Activated CD4-positive, alpha-beta T cell treated with anti-CD3 and anti-CD28 coated beads, Interleukin-2, amount 50 U/mL, for 48 hours (primary cell): ENCODE measurements around the gene CFAP99.

ENCODE experiments used
- DNase-seq, 2 experiments: peaks; one replicate each; pipeline ENCODE4 v3.0.0-alpha.2; 2020

CFAP99 gene

DNA sequence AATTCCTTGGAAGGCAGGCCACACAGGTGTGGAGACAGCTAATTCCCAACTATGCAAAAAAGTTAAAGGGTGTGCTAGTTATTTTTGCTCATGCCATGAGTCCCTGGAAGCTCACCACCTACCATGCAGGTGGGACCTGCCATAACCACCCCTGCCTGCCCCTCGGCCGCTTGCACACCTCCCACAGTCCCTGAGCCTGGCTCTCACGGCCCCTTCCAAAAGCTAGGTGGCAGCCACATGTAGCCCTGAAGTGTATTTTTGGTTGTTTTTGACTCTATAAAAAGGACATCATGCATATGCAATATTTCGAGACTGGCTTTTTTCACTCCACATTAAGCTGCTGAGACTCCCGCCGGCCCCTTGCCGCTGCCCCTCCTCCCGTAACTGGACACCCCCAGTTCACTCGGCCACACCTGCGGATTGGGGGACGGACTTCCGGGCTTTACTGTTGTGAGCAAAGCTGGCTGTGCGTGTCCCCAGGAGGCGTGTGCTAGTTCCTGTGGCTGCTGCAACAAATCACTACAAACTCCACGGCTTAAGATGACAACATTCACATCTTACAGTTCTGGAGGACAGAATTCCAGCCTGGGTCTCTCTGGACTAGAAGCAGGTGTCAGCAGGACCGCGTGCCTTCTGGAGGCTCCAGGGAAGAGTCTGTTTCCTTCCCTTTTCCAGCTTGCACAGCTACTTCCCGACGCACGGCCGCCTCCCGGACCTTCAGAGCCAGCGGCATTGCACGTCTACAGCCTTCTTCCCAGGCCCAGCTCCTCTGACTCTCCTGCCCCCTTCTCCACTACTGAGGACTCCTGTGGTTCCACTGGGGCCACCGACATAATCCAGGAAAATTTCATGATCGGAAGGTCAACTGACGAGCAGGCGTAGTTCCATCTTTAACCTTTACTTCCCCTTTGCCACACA, 25.1 kb upstream of the CFAP99 start:
- DNase-seq = no peak

DNA sequence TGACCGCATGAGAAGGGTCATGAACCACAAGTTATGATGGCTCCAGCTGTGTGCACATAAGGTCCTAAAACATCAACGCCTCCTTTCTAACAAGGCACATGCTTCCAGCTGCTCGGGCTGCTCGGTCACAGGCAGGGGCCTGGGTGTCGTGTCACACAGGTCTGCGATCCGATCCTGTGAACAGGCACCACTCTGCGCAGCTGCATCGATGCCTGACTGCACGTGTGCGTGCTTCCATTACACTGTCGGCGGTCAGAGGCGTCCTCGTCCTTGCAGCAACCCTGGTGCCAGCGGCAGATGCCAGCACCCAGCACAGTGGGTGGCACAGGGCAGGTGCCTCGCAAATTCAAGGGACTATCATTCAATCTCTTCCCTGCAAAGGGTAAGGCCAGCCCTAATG, 24.2 kb upstream of the CFAP99 start:
- DNase-seq = no peak

DNA sequence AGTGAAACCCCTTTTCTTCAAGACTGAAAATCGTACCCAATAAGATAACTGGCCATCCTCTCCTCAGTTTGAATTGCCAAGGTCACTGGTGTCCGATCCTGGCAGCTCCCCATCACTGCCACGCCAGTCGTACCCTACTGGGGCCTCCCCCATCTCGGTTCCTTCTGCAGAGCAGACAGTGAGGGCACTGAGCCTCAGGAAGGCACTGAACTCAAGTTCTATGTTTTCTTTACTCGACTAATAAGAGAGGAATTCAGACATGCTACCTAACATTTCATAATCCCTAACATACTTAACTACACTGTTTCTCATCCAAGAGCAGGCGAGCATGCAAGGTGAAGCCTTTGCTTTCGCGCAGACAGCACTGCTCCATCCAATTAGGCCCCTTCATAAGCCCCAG, 23.7 kb upstream of the CFAP99 start:
- no peak for DNase-seq

DNA sequence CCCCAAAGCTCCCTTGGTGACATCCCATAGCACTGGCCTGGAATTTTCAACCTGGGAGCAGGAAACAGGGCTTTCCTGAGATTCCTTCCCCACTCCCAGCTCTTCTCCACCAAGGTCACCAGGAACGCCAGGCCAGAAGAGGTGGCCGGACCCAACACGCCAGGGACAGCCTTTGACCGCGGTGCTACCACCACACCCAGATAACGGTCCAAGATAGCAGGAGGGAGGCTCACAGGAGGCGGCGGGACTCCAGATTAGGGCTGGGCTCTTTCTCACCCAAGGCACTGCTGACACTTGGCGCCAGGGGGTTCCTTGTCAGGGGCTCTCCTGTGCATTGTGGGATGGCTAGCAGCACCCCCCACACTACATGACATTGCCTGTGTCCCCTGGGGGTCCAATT, 23.2 kb upstream of the CFAP99 start:
- DNase-seq = no peak

DNA sequence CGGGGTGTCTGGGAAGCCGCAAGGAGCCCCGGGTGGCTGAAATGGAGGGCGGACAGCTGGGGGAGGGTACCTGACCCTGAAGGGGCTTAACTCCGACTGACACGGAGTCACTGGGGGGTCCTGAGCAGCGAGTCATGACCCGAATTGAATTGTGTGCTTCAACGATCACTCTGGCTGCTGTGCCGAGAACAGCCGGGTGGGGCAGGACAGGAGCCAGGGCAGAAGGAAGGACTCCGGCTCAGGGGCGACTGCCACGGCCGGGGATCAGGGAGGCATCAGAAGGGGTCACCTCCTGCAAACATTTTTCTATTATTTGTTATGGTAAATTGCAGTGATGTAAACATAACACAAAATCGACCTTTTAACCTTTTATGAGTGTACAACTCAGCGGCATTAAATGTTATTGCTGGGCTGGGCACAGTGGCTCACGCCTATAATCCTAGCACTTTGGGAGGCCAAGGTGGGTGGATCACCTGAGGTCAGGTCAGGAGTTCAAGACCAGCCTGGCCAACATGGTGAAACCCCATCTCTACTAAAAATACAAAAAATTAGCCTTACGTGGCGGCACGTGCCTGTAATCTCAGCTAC, 21.9 kb upstream of the CFAP99 start:
- no peak for DNase-seq

DNA sequence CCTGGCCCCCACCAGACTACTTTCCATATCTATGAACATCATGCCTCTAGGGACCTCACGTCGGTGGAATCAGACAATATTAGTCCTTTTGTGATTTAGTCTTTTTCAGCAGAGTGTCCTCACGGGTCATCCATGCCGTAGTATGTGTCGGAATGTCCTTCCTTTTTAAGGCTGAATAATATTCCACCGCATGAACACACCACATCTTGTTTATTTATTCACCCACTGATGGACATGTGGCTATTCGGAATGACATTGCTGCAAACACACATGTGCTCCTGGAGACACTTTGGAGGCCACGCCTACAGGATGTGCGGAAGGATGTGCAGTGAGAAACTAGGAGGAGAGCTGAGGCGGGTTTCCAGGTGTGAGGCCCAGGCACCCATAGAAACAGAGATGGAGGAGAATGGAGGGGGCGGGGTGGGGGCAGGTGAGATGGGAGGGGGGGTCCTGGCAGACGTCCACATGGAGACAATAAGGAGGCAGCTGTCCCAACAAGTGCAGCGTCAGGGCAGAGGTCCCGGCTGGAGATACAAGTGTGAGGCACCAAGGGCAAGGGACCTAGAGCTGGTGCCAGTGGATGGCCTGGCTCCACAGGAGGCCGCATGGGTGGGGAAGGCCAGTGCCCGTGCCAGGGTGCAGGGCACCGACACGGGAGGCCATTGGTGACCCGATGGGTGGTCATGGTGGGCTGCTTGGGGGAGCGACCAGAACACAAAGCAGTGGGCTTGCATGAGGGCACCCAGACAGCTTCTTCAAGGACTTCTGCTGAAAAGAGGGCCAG, 21.0 kb upstream of the CFAP99 start:
- DNase-seq = no peak

DNA sequence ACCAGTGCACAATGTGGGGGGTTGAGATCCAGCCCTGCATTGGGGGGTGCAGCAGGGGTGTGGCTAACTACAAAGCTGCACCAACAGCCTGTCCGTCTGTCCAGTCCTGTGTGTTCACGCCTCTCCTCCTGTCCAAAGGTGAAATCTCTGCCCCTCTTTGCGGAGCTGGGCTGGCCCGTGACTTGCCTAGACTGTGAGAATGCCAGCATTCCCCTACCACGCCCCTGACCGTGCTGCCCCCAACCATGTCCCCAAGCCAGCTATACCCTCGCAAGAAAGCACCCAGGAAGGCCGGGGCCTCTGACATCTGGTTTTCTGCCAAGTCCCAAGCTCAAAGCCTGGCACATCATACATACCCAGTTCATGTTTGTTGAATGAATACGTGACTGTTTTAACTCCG, 19.5 kb upstream of the CFAP99 start:
- no peak for DNase-seq

DNA sequence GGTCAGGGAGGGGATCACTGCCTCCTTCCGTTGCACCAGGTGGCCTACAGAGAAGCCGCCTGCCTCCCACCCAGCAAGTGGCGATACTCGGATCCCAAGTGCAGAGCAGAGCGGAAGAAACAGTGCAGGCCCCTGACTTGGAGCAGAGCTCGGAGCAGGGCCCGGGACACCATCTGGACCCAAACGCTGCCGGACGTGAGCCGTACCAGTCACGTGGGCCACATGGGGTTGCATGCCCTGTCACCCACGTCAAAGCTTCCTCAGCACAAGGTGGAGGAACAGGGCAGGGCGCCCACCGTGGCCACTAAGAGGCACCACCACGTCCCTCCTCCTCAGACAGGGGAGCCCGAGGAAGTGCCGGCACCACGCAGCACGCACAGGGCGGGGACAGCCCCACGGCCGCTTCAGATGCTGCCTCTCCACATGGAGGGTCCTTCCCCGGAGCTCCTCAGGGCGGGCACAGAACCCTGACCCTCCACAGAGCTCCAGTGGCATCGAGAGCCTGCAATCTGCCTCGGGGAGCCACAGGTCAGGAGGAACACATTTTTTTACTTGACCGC, 19.0 kb upstream of the CFAP99 start:
- no peak for DNase-seq

DNA sequence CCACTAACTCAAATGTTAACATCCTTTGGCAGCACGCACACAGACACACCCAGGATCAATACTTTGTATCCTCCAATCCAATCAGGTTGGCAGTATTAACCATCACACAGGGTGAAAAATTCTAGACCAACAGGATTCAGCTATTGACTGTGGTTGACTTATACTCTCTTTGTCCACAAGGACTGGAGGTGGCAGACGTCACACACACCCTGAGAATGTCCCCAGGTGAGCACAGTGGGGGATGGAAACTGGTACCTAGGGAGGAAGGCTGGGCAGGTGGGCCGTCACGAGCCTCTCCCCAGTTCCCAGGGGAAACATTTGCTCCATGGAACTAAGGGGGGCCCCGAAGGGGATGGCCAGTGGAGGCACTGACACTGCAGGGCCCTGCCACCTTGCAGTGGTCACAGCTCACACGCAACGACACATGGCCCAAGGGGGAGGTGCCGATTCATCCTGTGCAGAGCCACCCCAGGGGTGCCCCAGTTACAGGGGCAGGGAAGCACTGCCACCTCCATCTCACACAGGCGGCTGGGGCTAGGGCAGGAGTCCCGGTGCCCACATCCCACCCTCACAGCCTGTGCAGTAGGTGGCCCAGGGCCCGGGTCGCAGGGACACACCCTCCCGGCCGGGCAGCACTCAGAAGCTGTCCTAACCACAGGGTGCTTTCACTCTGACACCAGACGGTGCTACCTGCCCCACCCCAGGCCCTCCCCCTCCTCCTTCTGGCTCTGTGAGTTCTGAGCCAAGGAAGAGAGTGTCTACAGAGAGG, 17.7 kb upstream of the CFAP99 start:
- no peak for DNase-seq

DNA sequence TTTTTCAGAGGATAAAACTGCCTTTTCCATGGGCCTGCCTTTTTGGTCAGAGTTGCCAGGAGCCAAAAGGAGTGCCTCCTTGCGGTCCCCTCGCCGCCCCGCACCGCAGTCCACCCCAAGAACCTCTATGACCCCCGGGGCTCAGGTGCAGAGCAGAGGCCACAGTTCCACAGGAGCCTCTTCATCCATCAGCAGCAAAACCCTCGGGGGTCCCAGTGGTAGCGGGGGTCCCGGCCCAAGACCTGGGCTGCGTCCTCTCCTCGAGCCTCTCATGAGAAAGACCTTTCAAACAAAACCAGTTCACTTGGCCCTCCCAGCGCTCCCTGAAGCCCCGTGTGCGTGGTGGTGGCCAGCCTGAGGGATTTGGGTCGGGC, 17.2 kb upstream of the CFAP99 start:
- no peak for DNase-seq

DNA sequence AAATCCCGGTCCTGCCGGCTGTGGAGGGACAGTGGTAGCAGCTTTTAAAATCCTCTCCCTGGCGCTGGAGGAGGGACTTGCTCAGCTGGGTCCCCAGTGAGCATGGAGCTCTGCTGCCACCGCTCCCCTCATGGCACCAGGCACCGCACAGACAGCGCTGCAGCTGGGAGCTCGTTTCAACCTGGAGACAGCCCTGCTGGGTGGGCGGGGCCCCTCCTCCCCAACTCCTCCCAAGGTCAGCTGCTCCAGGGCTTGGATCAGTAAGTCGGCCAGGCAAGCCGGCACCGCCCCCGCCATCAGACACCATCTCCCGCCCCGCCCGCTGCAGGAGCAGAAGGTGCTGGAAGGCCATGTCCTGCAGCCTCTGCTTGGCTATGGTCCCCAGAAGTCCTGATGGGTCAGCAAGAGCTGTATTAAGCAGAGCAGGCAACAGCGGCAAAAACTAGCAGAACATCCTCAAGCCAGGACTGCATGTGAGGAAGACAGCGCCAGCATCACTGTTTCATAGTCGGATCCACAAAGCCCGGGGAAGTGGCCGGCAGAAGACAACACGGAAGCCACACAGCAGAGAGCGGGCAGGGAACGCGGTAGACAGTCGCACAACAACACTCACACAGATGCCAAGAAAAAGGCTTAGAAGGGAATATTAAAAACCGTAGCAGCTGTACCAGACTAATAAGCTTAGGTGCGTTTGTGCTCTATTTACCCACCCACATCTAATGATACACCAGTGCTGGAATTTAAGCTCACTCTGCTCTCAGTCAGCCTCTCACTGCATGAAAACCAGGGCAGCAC, 16.5 kb upstream of the CFAP99 start:
- peak; percentile 11 to 33 for DNase-seq

DNA sequence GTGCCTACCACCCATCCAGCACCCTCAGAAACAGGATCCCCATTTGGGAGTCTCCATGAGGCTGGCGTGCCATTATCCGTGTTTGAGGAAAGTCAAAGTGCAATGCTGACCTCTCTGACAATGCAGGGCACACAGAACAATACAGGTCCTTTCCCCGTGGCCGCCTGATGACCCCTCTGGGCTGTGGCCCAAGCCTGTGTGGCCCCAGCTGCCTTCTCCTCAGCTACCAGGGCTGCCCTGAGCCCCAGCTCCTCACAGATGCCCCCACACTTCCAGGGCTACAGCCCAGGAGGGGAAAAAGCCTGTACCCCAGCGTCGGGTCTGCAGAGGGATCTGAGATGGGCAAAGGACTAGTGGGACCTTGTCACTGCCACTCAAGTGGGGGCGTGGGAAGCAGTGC, 15.8 kb upstream of the CFAP99 start:
- DNase-seq = no peak

DNA sequence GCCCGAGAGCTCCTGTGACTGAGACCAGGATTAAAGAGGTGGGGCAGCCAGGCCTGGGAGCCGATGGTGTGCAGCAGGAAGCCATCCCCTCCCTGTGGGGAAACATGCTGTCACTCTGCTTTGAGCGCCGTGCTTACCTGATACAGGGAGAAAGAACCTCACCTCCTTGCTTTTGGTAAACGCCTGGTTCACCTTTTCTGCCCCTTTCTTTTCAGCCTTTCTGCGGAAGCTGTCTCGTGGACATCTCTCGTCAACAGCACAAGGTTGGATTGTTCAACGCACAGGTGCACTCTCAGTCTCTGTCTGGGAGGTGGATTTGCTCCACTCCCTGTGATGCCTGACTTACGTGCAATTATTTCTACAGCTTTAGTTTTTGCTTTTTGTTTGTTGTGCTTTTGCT, 12.3 kb upstream of the CFAP99 start:
- no peak for DNase-seq

DNA sequence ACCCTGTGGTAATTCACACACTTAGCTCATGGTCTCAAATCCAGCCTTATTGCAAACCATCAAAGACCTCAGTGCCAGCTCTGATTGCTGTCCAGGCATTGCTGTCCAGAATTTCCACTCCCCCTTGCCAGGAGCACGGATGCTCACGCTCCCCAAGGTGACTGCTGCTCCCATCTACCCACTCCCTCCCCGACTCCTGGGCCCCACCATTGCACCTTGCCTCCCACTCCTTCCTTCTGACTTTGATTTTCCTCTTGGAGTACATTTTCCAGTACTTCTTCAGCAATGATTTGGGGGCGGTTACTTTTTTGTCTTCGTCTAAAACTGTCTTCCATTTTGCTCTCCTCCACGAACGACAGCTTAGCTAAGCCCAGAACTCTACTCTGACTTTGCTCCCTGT, 11.8 kb upstream of the CFAP99 start:
- DNase-seq = no peak

DNA sequence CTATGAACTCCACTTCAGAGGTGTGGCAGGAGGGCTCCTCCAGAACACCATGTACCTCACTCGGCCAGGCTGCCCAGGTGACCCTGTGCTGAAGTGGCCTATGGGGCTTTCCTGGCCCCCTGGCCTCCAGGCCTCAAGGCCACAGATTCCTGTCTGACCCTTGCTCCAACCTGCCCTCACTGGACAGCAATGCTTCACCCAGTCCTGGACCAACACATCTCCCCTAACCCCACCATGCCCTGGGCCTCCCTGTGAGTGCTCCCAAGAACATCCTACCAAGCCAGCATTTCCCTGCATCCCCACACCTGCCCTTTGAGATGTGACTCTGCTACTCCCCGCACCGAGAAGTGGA, 10.8 kb upstream of the CFAP99 start:
- DNase-seq = no peak

DNA sequence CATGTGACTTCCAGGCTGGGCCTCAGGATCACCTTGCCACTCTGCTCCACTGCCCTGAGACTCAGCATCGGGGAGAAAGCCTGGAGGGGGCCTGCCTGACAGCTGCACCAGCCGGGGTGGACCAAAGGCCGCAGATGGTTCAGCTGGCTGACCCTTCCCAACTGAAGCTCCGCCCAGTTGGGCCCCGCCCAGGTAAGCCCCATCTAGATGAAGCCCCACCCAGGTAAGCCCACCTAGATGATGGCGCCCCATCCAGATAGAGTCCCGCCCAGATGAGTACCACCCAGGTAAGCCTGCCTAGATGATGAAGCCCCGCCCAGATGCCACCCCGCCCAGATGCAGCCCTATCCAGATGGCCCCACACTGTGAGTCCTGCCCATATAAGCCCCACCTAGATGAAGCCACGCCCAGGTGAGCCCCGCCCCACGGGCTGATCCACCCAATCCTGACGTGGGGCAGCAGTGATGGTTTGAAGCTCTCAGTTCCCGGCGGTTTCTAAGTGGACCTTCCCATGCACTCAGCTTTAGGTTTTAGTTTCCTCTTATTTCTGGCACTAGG, 10.3 kb upstream of the CFAP99 start:
- DNase-seq = peak; percentile 29 to 53

DNA sequence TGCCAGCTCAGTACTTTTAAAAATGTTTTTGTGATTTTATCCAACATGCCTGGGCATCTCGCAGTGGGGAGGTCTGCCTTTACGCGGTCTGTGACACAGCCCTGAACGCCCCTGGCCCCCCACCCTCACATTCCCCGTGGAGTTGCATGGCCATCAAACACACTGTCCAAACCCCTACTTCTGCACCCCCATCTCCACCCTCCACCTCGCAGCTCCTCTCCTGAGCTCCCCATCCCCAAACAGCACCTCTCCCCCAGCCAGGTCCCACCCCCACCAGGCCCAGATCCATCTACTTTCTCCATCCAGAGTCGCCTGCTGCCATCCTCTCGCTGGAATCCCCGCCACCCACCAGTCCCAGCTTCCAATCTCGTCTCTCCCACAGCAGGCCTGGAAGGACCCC, 9.8 kb upstream of the CFAP99 start:
- no peak for DNase-seq

DNA sequence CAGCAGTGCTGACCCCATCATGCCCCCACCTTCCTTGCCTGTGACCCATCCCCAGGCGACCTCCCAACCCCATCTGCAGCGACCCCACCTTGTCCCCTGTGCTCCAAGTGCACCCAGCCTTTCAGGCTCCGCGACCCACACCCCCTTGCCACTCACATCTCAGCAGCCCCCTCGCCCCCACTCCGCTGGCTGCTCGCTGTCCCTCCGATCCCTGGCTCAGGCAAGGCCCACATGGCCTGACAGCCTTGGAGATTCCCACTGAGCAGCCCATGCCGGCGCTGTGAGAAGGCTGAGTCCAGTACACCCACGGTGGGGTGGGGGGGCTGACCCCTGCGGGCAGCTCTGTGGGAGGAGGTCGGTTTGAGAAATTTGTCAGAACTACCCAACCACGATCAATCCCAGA, 9.4 kb upstream of the CFAP99 start:
- no peak for DNase-seq

DNA sequence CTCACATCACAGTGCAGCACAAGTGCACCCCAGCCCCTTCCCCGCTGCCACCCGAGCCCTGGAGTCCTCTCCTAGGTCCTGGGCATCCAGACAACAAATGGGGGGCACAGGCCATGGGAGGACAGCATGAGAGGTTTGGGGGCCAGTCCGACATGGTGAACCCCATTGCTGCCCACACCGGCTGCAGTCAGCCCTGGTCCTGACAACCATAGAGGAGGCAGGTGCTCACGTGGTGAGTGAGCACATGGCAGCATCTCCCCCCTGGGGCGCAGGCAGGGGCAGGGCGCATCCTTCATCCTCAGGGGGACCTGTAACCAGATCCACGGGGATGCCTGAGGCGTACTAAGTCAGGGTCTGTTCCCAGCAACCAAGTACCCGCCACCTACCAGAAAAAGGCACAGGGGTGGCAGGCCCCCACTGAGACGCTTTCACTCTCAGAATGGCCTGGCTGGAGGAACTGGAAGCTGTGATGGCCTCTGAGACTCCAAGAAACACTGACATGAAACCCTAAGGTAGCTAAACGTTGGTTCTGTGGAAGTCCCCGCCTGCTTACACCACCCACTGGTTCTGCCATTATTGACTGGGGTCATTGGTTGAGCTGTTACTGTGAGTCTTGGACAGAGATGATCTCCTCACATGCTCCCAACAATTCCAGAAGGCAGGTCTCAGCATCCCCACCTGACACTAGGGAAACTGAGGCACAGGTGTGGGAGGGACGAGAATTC, 6.8 kb upstream of the CFAP99 start:
- DNase-seq = peak; percentile 39 to 50

DNA sequence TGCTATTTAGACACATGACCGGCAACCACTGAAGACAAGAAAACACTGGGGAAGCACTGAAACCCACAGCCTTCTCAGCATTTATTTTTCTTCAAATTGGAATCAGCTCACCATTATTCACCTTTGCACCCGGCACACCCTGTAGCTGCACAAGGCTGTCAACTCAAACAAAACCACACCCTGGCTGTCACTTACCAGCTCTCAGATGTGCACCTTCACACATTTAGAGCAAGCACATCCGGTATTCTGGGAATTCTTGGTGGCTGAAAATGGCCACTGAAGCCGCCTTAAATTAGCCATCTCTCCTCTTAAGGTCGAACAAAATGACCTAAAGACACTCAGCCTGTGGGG, 6.2 kb upstream of the CFAP99 start:
- DNase-seq = peak; percentile 59 to 69
